Motor neuron (in vitro differentiated cells): Measurements from ENCODE around the gene CD46. TPM values are rescaled to one million over a fixed set of nuclear protein-coding genes. Genes with fewer than 3 reads are reported as not detected.
A peak's percentile ranks its signal among the peaks of the same experiment; 100 is the strongest.
"Not testable (repeated sequence)": the region's sequence is repeated elsewhere in the genome, so short reads cannot be mapped to it uniquely, and the experiment has no call there.

Source experiments
- ATAC-seq, 8 experiments: fragments of 200-7000 bp; cut with Tn5 transposase; replicated peaks in 6 of 8; 2 replicates each; pipeline ENCODE4 v1.8.0; 2021; ENCODE audit warnings: mild to moderate bottlenecking in 8 of 8, moderate library complexity in 8 of 8
- H3K27ac ChIP-seq, 2 donors: fragments of 250-450 bp; sonication (Bioruptor Pico); 2 replicates each; pipeline ENCODE4 v1.9.0; 2021; ENCODE audit warnings: antibody characterized with exemption in 2 of 2, mild to moderate bottlenecking in 2 of 2, moderate library complexity in 1 of 2
- H3K4me1 ChIP-seq, 2 donors: fragments of 250-450 bp; sonication (Bioruptor Pico); replicated peaks in 1 of 2; 2 replicates each; pipeline ENCODE4 v1.6.1; 2021; ENCODE audit warnings: antibody characterized with exemption in 2 of 2, mild to moderate bottlenecking in 2 of 2, moderate library complexity in 1 of 2
- H3K4me3 ChIP-seq, 5 donors: fragments of 250-450 bp; sonication (Bioruptor Pico); 2 replicates each; pipeline ENCODE4 v1.9.0; 2021; ENCODE audit warnings: antibody characterized with exemption in 5 of 5, mild to moderate bottlenecking in 5 of 5, moderate library complexity in 4 of 5
- WGBS, 10 experiments: fragments of 450-650 bp; shearing (Covaris generic); methylation state at CpG; one replicate each; pipeline ENCODE4 v1.0.0; 2022; 5-methylcytosine and 5-hydroxymethylcytosine counted together
- in situ Hi-C, 9 experiments: fragments of 400-800 bp; cut with MboI; loops; one replicate each; pipeline ENCODE4 v1.15.0; 2021; ENCODE audit warnings: low sequenced_read_pairs in 9 of 9, low pct_unique_long_range_greater_than_20kb in 2 of 9; ENCODE audit not compliant: unreplicated experiment in 9 of 9
- total RNA-seq, 8 experiments: library from RNA; unstranded; fragments of 300-600 nt; gene quantifications; 2 replicates each; pipeline versions ENCODE4 v1.2.3 to v1.2.4, GENCODE V29; 2022

The CD46 gene
- total RNA-seq, 8 experiments from 2014 or later: 56.6 to 151 (median 82.4) TPM

DNA sequence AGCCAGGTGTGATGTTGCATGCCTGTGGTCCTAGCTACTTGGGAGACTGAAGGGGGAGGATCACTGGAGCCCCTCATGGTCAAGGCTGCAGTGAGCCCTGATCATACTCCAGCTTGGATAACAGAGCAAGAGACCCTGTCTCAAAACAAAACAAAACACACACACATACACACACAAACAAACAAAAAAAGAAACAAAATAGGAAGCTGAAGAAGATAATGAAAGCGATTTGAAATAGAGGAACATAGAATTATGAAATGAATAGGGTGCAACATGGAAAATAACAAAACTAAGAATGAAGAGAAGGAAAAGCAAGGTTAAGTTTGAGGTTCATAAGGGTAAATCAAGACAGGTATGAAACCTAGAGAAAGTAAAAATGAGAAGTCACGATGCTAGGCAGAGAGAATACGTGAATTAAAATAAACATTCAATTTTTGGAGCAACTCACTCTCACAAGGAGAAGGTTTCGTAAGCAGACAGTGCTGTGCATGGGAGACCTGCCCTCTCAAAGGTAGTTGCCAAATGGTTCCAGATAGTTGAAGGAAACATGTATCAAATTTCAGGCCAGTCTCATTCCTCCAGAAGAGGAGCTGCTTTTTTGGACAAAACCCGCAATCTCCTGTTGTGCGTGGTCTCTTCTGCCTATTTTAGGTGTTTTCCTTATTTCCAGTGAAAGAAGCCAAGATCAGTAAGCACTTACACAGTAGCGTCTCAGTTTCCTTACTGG is 3.3 kb downstream of the CD46 start:
- ATAC-seq: no peak
- peaks cover 24 to 27% of the 10 kb centered on the region in 2 donors for H3K4me1 ChIP-seq
- no peak overlapping the region for H3K27ac ChIP-seq
- H3K4me3 ChIP-seq: no peak overlapping the region
- in situ Hi-C loops: no loop called here
- 86 to 100% (median 96%) methylated on average over 1 to 7 of the region's 7 CpGs for WGBS, 10 experiments

- no peak overlapping the region for H3K4me3 ChIP-seq
- H3K27ac ChIP-seq: no peak overlapping the region
- in situ Hi-C loops: no loop called here
- WGBS, 10 experiments: 0 to 100% (median 97%) methylated on average over 1 to 2 of the region's 2 CpGs; no CpG with 5 or more reads in 1 of the 10 experiments
- ATAC-seq: no peak
- peaks cover 18% of the 10 kb centered on the region in 2 donors for H3K4me1 ChIP-seq
Measured at GRCh38 chr1:207755846-207756693, 4.2 kb downstream of the CD46 start.

DNA sequence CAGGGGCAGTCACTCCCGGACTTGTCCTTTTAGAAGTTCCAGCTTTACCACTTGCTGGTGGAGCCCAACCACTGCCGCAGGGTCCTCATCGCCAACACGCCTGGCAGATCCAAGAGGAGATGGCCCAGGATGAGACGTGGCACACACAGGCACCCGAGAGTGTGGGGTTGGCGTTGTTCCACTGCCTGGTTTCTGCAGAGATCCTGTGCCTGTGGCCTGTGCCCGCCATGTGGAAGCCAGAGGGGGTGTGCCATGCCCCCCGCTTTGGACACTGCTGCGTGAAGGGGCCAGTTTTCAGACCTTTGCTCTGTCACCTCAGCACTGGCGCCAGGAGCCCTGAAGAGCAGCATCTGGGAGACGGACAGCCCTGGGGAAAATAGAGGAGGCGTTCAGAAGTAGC is 10.8 kb downstream of the CD46 start:
- H3K27ac ChIP-seq: no peak overlapping the region
- ATAC-seq: peak in 5 of 8 experiments; percentile 6 to 47 (median 21)
- no peak overlapping the region for H3K4me3 ChIP-seq
- in situ Hi-C loops: no loop called here
- WGBS, 10 experiments: 60 to 100% (median 96%) methylated on average over 1 to 8 of the region's 13 CpGs; no CpG with 5 or more reads in 5 of the 10 experiments
- peaks cover 0 to 4% of the 10 kb centered on the region in 2 donors for H3K4me1 ChIP-seq

DNA sequence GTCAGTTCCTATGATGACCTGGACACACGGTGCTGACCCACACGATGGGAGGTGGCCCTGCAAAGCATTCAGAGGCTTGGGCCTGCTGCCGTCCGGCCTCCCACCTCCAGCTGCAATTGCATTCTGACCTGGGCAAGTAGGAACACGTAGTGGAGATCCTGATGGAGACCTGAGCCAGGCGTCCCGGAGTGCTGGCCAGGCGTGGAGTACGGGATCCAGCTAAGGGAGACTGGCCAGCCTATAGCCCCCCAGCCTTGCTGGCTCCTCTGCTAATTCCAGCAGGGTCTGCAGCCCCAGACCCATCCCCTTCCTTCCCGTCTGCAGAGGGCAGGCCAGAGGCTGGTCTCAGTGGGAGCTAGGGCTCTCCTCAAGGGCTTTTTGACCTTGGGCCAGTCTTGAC is 11.2 kb downstream of the CD46 start:
- H3K4me3 ChIP-seq: no peak overlapping the region
- peaks cover 0 to under 1% of the 10 kb centered on the region in 2 donors for H3K4me1 ChIP-seq
- in situ Hi-C loops: no loop called here
- H3K27ac ChIP-seq: no peak overlapping the region
- 90 to 100% (median 97%) methylated on average over 1 to 9 of the region's 10 CpGs; no CpG with 5 or more reads in 4 of the 10 experiments for WGBS, 10 experiments
- peak in 5 of 8 experiments; percentile 8 to 42 (median 24) for ATAC-seq

GRCh38 chr1:207763972-207764371 is 12.1 kb downstream of the CD46 start:
- in situ Hi-C loops: no loop called here
- H3K4me3 ChIP-seq: no peak overlapping the region
- WGBS, 10 experiments: 78 to 100% (median 91%) methylated on average over 3 to 9 of the region's 9 CpGs; no CpG with 5 or more reads in 2 of the 10 experiments
- no peak for ATAC-seq
- H3K4me1 ChIP-seq: no peaks in the 10 kb centered on the region
- H3K27ac ChIP-seq: no peak overlapping the region

DNA sequence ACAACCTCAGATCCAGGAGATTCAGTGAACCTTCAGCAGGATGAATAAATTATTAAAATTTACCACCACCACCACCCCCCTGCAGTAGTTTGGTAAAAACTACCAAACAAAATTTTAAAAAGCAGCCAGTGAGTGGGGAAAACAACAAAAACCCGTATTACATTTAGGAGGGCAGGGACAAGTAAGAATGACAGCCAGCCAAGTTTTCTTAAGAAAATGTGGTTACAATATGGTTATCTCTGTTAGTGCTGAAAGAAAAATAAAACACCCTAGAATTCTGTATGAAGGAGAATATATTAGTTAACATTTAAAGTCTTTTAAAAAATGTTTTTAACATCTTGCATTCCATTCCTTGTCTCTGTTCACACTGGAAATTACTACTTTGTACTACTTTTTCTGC is 14.7 kb downstream of the CD46 start:
- in situ Hi-C loops: no loop called here
- no peak for ATAC-seq
- Histone ChIP-seq H3K27ac (no peak overlapping the region), H3K4me1 (no peaks in the 10 kb centered on the region), H3K4me3 (no peak overlapping the region)
- WGBS, 10 experiments: 20 to 100% (median 93%) methylated on average over 1 of the region's 1 CpG; no CpG with 5 or more reads in 2 of the 10 experiments

DNA sequence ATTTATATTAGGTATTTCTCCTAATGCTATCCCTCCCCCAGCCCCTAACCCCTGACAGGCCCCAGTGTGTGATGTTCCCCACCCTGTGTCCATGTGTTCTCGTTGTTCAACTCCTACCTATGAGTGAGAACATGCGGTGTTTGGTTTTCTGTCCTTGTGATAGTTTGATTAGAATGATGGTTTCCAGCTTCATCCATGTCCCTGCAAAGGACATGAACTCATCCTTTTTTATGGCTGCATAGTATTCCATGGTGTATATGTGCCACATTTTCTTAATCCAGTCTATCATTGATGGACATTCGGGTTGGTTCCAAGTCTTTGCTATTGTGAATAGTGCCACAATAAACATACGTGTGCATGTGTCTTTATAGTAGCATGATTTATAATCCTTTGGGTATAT is 18.7 kb downstream of the CD46 start:
- WGBS, 10 experiments: 100% methylated on average over 3 of the region's 4 CpGs; no CpG with 5 or more reads in 9 of the 10 experiments
- H3K27ac ChIP-seq, H3K4me3 ChIP-seq, in situ Hi-C loops, ATAC-seq, H3K4me1 ChIP-seq: not testable (repeated sequence)

GRCh38 chr1:207776045-207776444 is 24.2 kb downstream of the CD46 start:
- H3K4me1 ChIP-seq: not testable (repeated sequence)

GRCh38 chr1:207777412-207777811 is 25.6 kb downstream of the CD46 start:
- H3K27ac ChIP-seq, H3K4me1 ChIP-seq, in situ Hi-C loops, ATAC-seq, H3K4me3 ChIP-seq: not testable (repeated sequence)
- 75 to 100% (median 97%) methylated on average over 1 to 7 of the region's 7 CpGs for WGBS, 10 experiments

More at GRCh38 chr1:207776045-207776444, 24.2 kb downstream of the CD46 start:
- ATAC-seq, in situ Hi-C loops, H3K27ac ChIP-seq, H3K4me3 ChIP-seq: not testable (repeated sequence)
- 74 to 100% (median 83%) methylated on average over 3 to 9 of the region's 9 CpGs; no CpG with 5 or more reads in 2 of the 10 experiments for WGBS, 10 experiments

- ATAC-seq: no peak
- H3K4me1 ChIP-seq: no peaks in the 10 kb centered on the region
- in situ Hi-C loops: no loop called here
- no peak overlapping the region for H3K27ac ChIP-seq
- H3K4me3 ChIP-seq: no peak overlapping the region
Measured at GRCh38 chr1:207779008-207779407, 27.2 kb downstream of the CD46 start.

- in situ Hi-C loops: no loop called here
- WGBS, 10 experiments: 93 to 100% (median 100%) methylated on average over 1 of the region's 1 CpG
- Histone ChIP-seq H3K4me3 (no peak overlapping the region), H3K27ac (no peak overlapping the region), H3K4me1 (no peaks in the 10 kb centered on the region)
- no peak for ATAC-seq
Measured at GRCh38 chr1:207781312-207781711, 29.5 kb downstream of the CD46 start.

DNA sequence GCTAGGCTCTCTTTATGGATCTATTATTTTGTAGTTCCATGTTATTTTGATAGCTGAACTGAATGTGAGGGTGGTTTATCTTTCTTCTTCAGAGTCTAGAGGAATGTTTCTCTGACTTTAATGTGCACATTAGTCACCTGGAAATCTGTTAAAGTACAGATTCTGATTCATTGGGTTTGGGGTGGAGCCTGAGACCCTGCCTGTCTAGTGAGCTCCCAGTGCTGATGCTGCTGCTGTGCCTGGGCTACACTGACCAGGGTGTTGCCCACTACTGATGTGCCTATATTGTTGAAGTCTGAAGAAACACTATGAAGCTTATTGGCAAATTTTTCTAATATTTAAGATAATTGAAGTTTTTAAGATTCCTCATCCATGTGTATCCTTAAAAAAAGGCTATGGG is 35.9 kb downstream of the CD46 start:
- Histone ChIP-seq H3K4me3 (no peak overlapping the region), H3K27ac (no peak overlapping the region), H3K4me1 (no peaks in the 10 kb centered on the region)
- in situ Hi-C loops: no loop called here
- ATAC-seq: no peak

GRCh38 chr1:207789386-207789785 is 37.5 kb downstream of the CD46 start:
- 72 to 100% (median 98%) methylated on average over 2 to 4 of the region's 4 CpGs; no CpG with 5 or more reads in 1 of the 10 experiments for WGBS, 10 experiments
- Histone ChIP-seq H3K4me3 (no peak overlapping the region), H3K4me1 (no peaks in the 10 kb centered on the region), H3K27ac (no peak overlapping the region)
- in situ Hi-C loops: no loop called here
- ATAC-seq: no peak
